GM19193 (cell line): ENCODE measurements around the gene KIFAP3.

Experiments used
- POLR2A ChIP-seq: IDR thresholded peaks from 4 replicates; pipeline ENCODE4 v1.6.1; 2011; ENCODE audit not compliant: insufficient read depth, insufficient read length; ENCODE audit errors: extremely low read depth

KIFAP3 gene

DNA sequence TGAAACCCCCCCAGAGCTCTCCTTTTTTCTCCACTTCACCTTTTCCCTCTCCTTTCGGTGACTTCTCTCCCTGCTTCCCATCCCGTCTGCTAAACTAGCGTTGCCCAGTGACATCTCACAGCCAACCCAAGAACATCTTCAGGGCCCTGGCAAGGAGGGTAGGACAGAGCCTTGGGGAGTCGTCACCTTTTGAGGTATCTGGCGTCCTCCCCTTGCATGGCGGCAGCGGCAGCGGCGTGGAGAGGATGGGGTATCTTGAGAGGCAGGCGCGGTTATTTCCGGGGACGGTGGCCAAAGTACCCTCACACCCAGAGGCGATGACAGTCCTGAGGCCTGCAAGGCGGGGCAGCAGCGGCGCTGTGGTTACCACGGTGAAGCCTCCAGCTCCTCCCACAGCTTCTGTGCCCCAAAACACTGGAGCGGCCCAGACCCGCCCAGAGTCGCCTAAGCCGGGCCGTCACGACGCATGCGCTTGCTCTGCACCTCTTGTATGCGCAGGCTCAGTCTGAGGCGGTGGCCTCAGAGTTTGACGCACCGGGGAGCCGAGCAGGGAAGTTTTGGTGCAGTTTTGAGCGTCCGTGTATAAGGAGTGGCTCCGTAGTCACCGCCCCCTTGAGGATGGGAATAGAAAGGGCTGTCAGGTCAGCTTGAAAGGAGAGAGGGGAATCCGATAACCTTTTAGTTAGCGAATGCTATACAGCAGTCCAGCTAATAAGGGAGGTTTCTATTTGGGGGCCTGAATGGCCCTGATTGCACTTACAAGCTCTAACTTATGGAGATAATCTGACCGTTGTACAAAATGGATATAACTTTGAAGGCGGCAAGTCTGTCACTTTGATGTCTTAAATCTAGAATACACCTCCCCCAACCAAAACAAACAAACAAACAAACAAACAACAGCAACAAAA lies at the start of gene KIFAP3:
Gene KIFAP3, minus strand, starts transcription at position 446 of the 908 bp plus-strand sequence. Its CDS starts 228 bp downstream, at position 218.
- peak; percentile 77 for TF ChIP-seq POLR2A

- TF ChIP-seq POLR2A = no peak
These were observed 47.9 kb upstream of the KIFAP3 start for GRCh38 chr1:170122366-170122765.

DNA sequence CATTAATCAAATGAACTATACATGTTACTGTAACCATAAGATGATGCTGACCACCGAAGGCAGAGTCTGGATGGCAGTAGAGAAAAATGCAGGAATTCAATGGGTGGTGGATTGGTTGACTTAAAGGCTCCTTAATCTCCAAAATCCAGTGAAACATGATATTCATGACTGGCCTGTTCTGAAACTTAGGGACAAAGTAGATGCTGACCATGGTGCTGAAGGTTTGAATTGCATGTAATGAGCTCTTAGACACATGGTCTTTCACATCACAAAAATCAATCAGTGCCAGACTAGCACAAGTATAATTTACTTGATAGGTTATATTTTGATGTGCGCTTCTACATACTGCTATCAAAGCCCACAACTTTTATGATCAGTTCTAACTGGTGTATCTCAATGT lies 40.4 kb upstream of the KIFAP3 start:
- TF ChIP-seq POLR2A = no peak

DNA sequence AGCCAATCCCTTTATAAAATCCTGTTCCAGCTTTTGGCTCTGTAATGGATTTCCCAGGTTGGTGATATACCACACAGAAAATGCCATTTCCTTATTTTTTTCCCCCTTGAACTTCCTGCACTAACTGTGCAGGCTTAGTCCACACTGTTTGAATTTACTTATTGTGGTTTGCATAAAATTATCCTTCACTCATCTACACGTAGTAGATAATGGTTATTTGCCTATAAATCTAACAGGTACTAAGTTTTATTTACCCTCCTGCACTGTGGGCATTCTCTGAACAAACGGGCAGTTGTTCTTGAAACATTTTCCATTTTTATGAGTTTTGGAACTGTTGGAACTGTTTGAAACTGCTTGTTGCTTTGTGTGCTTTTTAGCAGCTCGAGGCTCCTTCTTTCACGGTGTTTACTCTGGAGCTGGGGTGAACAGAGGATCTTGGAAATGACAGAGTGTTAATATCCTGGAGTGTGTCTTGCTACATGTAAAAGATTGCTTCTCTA lies 23.0 kb upstream of the KIFAP3 start:
- no peak for TF ChIP-seq POLR2A

DNA sequence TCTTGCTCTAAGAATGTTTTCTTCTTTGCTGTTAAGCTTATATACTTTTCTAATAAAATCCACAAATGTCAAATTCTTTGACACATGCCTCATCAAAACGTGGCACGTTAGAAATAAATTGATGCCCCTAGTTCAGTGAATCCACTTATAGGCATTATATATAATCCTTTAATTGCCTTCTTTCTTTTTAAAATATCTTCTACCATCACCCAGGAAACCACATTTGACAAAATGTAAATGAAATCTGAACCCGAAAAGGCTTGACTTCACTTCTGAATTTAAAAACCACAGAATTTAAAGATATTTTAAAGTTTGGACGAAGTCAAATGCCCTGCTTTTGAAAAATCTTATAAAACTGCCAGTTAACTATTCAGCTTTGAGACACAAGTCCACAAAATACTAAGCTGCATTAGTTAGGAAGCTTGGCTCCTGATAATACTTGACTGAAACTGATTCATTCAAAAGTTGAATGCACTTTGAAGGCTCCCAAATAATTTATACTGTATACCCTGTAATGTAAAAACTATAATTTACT lies 22.4 kb upstream of the KIFAP3 start:
- no peak for TF ChIP-seq POLR2A

DNA sequence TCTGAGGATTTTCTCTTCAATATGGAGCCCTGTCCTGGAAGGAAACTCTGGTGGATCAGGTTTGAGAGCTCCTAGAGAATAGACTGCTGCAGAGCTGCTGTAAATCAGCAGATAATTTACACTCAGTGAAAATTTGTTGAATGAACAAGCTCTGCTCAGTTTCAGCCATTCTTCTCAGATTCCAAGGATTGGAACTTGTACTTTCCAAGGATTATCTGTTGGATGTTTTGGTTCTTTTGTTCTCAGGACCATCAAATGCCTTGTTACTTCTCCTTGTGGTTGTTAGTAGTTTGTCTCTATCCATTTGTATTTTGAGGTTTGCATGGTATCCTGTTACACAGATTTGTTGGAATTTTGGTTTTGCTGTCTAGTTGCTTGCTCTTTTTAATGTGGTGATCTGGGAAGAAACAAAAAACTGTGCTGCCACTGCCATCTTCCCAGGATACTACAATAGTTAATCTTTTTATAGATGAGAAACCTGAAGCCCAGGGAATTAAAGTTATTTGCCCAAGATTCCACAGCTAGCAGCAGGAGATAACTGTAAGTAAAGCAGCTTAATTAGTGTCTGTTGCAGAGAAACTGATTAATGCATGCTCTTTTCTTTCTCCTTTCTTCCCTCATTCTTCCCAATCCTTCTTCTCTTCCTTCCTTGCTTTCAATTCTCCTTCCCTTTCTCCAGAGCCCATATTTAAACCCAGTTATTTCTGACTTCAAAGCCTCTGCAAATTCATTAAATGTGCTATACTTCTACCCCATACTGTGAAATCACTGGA lies 21.7 kb upstream of the KIFAP3 start:
- TF ChIP-seq POLR2A = no peak

GRCh38 chr1:170086399-170087032 lies 12.0 kb upstream of the KIFAP3 start:
- TF ChIP-seq POLR2A = no peak

DNA sequence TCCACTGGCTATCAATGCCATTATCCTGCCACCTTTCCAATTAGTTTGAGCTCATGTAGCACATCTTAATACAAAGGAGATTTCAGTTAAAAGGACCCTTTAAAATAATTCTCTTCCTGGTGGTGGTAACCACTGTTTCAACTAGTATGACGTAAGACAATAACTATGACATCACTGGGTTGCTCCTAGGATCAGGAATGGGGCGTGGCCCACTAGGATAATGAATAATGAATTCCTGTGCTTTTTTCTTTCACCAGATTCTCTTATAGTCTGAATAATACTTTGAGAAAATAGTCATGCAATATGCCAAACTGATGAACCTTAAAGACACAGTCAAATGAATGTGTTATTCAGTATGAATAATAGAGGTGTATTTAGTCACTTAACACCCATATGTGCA lies 10.6 kb upstream of the KIFAP3 start:
- TF ChIP-seq POLR2A = no peak

- TF ChIP-seq POLR2A = no peak
These were observed 4.2 kb upstream of the KIFAP3 start for GRCh38 chr1:170078610-170079189.

- TF ChIP-seq POLR2A = no peak
These were observed 3.4 kb upstream of the KIFAP3 start for GRCh38 chr1:170077926-170078325.

DNA sequence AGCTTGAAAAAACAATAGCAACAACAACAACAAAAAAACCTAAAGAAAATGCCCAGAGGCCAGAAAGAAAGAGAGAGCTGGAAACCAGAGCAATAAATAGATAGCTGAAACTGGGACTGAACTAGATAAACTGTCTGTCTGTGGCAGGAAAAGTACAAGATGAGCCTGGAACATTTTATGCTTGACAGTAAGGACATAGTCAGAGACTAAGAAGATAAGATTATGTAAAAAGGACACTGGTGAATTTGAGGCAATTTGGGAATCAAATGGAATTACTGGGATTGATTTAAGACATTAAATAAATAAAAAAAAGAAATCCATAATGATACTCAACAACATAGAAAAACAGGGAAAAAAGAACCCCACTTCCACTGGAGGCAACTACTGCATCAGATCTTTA lies 1.7 kb upstream of the KIFAP3 start:
- no peak for TF ChIP-seq POLR2A

DNA sequence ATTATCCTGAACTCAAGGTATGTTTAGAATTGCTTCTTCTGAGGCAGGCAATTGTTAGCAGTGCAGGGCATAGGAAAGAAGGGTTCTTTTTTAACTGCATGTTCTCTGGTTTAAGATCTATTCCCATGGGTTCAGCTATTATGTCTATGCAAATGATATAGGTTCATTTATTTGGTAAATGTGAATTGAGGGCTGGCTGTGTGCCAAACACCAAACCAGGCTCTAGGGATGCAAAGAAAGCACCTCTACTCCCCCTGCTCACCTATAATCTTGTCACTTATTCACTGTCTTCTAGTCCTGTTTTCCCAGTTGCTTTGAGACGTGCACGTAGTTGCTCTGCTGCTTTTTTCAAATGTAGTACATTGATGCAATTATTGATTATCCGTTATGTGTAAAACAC lies 691 bp upstream of the KIFAP3 start:
- TF ChIP-seq POLR2A = no peak

- TF ChIP-seq POLR2A = no peak
These were observed 624 bp downstream of the KIFAP3 start for GRCh38 chr1:170073893-170074249.

DNA sequence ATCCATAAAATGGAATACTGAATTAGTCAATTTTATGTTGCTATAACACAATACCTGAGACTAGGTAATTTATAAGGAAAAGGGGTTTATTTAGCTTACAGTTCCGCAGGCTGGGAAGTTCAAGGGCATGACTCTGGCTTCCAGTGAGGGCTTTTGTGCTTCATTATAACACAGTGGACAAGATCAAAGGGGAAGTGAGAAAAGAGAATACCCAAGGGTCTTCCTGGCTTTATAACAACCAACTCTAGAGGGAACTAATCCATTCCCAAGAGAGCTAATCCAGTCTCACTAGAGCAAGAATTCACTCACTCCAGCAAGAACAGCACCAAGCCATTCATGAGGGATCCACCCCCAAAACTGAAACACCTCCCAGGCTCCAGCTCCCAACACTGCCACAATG lies 3.1 kb downstream of the KIFAP3 start:
- no peak for TF ChIP-seq POLR2A

DNA sequence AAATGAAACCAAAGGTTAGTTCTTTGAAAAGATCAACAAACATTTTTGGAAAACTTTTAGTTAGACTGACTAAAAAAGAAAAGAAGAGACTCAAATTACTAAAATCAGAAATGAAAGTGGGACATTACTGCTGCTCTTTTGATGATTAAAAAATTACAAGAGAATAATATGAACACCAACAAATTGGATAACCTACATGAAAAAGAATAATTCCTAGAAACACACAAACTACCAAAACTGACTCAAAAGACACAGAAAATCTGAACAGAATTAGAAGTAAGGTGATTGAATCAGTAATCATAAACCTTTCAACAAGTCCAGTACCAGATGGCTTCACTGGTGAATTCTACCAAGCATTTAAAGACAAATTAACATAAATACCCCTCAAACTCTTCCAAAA lies 5.6 kb downstream of the KIFAP3 start:
- no peak for TF ChIP-seq POLR2A
